RWPE1 (cell line): Measurements from ENCODE around the gene TMOD4.

ENCODE experiments used
- CTCF ChIA-PET: fragments of 350-600 bp; sonication (Branson Sonifier 250); formaldehyde crosslinking; extraction: SDS; loops from one replicate; lab custom pipeline; 2021; lab: Yijun Ruan, JAX
- POLR2A ChIA-PET: fragments of 400-600 bp; formaldehyde crosslinking; extraction: SDS; loops from one replicate; lab custom pipeline; 2020; ENCODE audit warnings: antibody characterized with exemption; ENCODE audit not compliant: low non-redundant PET; lab: Yijun Ruan, JAX
- DNase-seq: peaks from one replicate; pipeline ENCODE4 v3.0.0; 2012; ENCODE audit warnings: low spot score
- H3K27ac ChIP-seq: fragments of 450-650 bp; 2 replicates; pipeline ENCODE4 v1.5.1; 2017
- TF ChIP-seq, protein P1 (sequence below): fragments of 450-650 bp; conservative IDR thresholded peaks from 2 replicates; pipeline ENCODE4 v1.5.1; 2017; ENCODE audit warnings: low read depth, mild to moderate bottlenecking

TMOD4 gene

DNA sequence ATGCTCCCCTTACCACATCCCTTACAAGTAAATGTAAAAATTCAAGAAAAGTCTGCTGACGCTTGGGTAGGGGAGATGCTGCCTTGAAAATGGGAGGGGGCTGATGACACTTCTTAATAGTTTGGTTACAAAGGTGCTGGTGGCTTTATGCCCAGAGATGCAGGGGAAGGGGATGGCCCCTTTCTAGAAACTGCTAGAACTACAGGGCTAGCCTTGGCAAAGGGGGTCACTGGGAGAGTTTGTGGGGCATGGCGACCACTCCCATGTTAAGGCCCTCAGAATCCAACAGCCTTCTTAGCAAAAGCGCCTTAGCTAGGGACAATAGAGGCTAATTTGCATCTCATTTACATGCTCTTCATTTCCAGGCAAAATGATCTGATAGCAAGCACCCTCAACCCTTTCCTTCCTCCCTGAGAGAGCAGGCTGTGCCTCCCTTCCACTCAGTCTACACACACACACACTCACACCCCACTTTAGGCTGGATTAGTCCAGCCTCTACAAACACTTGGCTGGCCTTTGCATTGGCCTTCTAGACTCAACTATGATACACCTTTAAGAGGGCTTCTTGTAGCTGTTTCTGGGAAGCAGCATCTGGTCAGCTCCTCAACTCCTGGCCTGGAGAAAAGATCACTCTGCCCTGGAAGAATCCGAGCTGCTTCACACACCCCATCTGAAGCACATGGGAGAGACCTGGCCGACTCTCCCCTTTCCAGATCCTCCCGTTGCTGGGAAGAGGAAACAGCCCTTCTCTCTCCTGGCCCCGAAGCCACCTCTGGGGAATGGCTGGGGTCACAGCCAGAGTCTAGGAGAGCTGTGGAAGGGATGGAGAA is 31.1 kb downstream of the TMOD4 start:
- ChIA-PET POLR2A (no interaction called here), CTCF (interaction anchor here (0.5 to 1.0 kb wide), 2 partner anchors 10 to 32 kb away, joined by 4 read pairs; no protein-coding TSS in a partner anchor)
- TF ChIP-seq, protein P1, sequence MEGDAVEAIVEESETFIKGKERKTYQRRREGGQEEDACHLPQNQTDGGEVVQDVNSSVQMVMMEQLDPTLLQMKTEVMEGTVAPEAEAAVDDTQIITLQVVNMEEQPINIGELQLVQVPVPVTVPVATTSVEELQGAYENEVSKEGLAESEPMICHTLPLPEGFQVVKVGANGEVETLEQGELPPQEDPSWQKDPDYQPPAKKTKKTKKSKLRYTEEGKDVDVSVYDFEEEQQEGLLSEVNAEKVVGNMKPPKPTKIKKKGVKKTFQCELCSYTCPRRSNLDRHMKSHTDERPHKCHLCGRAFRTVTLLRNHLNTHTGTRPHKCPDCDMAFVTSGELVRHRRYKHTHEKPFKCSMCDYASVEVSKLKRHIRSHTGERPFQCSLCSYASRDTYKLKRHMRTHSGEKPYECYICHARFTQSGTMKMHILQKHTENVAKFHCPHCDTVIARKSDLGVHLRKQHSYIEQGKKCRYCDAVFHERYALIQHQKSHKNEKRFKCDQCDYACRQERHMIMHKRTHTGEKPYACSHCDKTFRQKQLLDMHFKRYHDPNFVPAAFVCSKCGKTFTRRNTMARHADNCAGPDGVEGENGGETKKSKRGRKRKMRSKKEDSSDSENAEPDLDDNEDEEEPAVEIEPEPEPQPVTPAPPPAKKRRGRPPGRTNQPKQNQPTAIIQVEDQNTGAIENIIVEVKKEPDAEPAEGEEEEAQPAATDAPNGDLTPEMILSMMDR = no peak
- H3K27ac ChIP-seq = no peak overlapping the region
- DNase-seq = no peak

DNA sequence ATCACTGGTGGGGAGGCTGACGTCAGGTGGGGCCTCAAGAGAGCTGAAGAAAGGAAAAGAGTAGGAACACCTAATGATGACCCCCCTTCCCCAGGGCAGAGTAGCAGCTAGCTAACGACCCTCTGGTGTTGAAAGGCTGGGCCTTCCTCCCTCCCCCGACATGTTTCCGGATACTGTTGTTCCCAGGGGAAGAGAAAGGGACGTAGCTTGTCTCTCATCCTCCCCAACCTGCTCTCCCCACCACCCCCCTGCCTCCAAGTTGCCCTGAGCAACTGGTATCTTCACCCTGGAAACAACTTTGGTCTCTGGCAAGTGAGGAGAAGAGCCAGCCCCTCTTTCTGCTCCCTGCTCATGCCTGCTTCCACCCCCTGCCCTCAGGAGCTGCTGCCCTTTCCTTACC is 31.8 kb downstream of the TMOD4 start:
- ChIA-PET POLR2A (no interaction called here), CTCF (interaction anchor here (0.5 kb wide), 1 partner anchor 85 kb away, joined by 3 read pairs; the partner anchor contains the start of gene CDC42SE1)
- H3K27ac ChIP-seq = no peak overlapping the region
- TF ChIP-seq, protein P1 = no peak
- DNase-seq = no peak

DNA sequence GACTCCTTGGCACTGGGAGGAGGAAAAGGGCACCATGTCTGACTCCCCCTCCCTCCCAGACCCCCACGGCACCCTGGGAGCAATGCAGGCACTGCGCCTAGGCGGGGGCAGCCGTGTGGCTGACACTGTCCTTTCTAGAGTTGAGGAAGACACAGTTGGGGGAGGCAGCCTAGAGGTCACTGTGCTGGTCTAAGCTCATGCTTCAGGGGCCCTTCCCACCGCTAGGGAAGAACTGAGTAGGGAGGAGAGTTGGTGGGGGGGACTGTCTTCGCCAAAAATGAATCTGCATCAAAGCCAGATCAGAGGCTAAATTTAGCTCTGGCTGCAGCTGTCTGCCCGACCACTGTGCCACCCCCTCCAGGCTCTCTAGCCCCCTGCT is 32.7 kb downstream of the TMOD4 start:
- no peak overlapping the region for H3K27ac ChIP-seq
- POLR2A ChIA-PET = no interaction called here
- TF ChIP-seq, protein P1 = no peak
- no peak for DNase-seq
- CTCF ChIA-PET = interaction anchor here (0.6 to 1.4 kb wide), 2 partner anchors 43 to 119 kb away, joined by 3 to 5 read pairs; no protein-coding TSS in a partner anchor

DNA sequence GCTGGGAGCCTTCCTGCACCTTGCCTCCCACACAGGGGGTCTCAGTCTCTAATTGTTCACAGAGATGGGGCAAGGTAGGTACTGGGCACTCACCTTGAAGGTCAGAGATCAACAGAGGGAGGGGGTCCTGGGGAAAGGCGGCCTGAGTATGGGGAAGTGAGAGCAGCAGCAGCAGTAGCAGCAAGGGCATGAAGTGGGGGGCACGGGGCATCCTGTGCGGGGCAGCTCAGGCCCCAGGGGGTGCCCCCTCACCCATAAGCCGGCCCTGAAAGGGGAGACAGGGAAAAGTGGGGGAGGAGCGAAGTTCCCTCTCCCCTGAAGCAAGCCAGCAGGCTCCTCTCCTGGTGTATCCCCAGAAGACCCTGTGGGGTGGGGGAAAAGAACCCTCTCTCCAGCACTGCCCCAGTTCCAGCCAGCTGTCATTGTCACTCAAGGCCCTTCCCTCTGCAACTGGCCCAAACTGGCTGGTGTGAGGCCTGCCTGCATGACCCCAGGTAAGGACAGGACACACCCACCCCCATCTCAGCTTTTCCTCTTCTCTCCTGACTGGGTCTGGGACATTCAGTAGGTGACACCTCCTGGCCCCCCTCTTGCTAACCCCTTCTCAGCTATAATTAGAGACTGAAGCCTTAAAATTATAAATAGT is 33.2 kb downstream of the TMOD4 start:
- no peak overlapping the region for H3K27ac ChIP-seq
- no peak for DNase-seq
- CTCF ChIA-PET = interaction anchor here (1.0 to 1.4 kb wide), 2 partner anchors 11 to 43 kb away, joined by 4 to 5 read pairs; no protein-coding TSS in a partner anchor
- TF ChIP-seq, protein P1 = no peak
- POLR2A ChIA-PET = interaction anchor here (0.6 kb wide), 1 partner anchor 72 kb away, joined by 3 read pairs; the partner anchor contains the start of gene GABPB2

DNA sequence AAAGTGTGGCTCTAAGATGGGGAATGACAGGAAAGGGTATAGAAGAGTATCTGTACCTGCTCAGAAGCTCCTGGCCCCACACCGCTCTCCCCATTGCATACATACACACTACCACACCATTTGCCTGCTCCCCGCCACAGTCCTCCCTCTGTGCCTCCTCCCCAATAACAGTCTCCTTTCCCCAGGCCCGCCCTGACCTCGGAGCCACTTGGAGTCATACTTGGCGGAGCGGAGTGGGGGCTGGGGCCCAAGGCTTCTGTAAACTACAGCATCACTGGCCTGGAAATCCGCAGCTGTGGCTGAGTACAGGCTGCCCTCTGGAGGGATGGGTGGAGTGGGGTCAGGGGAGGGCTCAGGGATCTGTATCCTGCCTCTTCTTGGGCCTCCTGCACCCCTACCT is 38.0 kb downstream of the TMOD4 start:
- TF ChIP-seq, protein P1 = no peak
- no peak overlapping the region for H3K27ac ChIP-seq
- ChIA-PET CTCF (no interaction called here), POLR2A (no interaction called here)
- DNase-seq = no peak
